Measurements from ENCODE around the gene PSMA1.
A peak's percentile ranks its signal among the peaks of the same experiment; 100 is the strongest.

PSMA1 gene

DNA sequence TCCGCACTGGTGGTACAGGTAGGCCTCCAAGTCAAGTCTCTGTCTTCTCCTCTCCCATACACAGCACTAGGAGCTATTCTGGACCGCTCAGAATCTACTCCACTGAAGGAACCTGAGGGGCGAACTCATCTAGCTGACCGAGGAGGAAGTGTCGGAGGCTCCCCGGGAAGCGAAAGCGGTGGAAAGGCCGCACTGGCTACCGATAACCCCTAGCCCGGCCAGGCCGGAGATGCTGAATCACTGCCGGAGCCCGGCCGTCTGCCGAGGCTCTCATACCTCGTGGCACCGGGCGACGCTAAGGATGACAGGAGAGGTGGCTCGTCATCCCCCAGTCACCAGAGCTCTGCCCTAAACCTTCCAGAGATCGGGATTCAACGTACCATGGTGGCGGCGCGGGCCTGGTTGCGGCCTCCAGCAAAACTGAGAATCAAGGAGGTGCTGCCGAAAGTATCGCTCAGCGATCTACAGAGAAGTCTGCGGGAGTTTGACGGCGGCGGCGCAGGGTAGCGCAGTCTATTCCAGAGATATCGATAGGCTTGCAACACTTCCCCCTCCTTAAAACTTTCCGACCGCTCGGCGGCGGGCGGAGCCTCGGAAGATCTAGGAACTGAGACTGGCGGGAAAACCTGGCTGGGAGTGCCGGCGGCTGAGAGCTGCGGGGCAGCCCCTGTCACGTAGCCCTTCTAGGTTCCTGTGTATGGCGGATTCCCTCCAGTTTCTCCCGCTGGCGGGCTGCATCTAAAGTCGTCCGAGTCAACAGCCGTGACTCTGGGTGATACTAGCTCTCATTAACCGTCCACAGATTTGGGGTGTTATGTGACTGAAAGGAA is at the start of gene PSMA1:
Gene PSMA1, minus strand, starts transcription at position 470 of the 830 bp plus-strand sequence. Its CDS starts 87 bp downstream, at position 383.
- peak; percentile 70 to 83 (median 71) for DNase-seq (ENCODE audit: low read depth in 3 of 3, low spot score in 1 of 3)

DNA sequence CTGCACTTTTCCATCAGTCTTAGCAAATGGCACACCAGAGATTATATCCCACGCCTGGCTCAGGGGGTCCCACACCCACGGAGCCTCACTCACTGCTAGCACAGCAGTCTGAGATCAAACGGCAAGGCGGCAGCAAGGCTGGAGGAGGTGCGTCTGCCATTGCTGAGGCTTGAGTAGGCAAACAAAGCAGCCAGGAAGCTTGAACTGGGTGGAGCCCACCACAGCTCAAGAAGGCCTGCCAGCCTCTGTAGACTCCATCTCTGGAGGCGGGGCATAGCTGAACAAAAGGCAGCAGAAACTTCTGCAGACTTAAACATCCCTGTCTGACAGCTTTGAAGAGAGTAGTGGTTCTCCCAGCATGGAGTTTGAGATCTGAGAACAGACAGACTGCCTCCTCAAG is 49.3 kb upstream of the PSMA1 start:
- DNase-seq (ENCODE audit: low read depth in 3 of 3, low spot score in 1 of 3), result peak in 1 of 3 donors; percentile 13

DNA sequence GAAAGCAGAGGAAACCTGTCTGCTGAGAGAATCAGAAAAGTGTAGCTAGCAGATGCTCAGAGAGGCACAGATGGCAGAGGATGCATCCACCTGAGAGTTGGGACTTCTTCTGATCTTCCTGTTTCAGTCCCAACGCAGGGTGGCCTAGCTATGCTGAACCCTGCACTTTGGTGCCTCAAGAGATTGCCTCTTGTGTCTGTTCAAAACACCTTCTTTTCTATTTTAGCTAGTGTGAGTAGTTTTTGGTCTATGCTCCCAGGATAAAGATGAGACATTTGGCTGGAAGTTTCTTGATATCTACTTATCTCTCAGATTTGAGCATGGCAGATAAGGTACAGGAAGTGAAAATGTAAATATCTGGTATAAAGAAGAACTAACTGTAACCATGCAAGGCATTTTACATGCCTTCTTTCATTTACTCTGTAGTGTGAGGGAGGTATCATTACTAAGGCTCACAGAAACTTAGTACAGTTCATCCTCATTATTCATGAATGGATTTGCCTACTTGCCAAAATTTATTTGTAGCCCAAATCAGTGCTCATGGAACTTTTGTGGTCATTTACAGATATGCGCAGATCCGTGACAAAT is 47.0 kb upstream of the PSMA1 start:
- no peak for DNase-seq (ENCODE audit: low read depth in 3 of 3, low spot score in 1 of 3)

- DNase-seq (ENCODE audit: low read depth in 3 of 3, low spot score in 1 of 3), result no peak
These were observed 46.3 kb upstream of the PSMA1 start for GRCh38 chr11:14566331-14567063.

- DNase-seq (ENCODE audit: low read depth in 3 of 3, low spot score in 1 of 3), result no peak
These were observed 45.7 kb upstream of the PSMA1 start for GRCh38 chr11:14565845-14566244.

DNA sequence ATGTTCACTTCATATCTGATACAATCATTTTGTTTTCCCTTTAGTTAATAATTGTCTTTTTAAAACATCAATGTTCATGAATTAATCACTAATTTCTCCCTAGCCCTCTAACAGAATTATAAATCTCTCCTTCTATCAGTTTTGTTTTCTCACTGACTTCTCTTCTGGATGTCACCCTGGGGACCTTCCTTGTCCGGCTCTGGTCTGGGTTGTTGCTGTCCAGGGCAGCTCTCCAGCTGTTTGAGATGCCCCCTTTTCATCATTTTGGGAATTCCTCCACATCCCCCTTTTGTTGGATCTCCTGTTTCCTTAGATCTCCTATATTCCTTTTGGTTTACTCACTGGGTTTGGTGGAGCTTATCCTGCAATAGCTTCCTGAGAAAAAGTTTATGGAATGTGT is 35.6 kb upstream of the PSMA1 start:
- DNase-seq (ENCODE audit: low read depth in 3 of 3, low spot score in 1 of 3), result no peak

DNA sequence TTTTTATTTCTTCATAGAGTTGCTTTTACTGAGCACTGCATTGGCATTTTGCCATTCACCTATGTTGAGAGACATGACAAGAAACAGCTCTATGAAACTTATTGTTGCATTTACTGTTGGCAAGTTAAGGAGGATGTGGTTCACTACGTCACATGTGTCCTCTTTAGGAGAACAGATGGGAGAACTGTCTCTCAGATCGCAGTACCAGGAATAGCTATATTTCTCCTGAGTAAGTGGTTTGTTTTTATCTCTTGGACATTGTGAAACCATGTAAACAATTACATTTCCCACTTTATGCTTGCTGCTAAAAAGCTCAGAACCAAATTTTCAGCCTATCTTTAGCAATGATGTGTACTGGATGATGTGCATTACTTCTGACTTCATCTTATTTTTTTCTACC is 34.8 kb upstream of the PSMA1 start:
- no peak for DNase-seq (ENCODE audit: low read depth in 3 of 3, low spot score in 1 of 3)

GRCh38 chr11:14552089-14552488 is 31.9 kb upstream of the PSMA1 start:
- no peak for DNase-seq (ENCODE audit: low read depth in 3 of 3, low spot score in 1 of 3)

DNA sequence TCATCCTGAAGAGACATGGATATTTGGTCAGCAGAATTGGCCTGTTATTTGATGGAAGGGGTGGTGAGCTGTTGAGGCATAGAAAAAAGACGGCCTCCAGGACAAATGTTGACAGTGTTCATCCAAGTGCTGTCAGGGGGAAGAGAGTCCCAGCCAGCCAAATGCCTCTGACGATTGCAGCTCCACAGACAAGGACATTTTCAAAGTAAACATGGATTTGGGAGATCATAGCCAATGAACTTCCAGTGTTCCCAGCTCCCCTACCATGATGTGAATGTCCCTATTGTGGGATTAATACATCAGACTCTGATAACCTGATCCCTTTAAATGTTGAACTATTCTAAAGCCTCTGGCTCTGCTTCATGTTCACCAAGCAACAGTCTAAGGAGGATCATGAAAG is 31.2 kb upstream of the PSMA1 start:
- no peak for DNase-seq (ENCODE audit: low read depth in 3 of 3, low spot score in 1 of 3)

GRCh38 chr11:14549891-14550290 is 29.7 kb upstream of the PSMA1 start:
- DNase-seq (ENCODE audit: low read depth in 3 of 3, low spot score in 1 of 3), result no peak

GRCh38 chr11:14547440-14547839 is 27.3 kb upstream of the PSMA1 start:
- DNase-seq (ENCODE audit: low read depth in 3 of 3, low spot score in 1 of 3), result no peak

GRCh38 chr11:14546672-14547071 is 26.5 kb upstream of the PSMA1 start:
- no peak for DNase-seq (ENCODE audit: low read depth in 3 of 3, low spot score in 1 of 3)

- no peak for DNase-seq (ENCODE audit: low read depth in 3 of 3, low spot score in 1 of 3)
These were observed 24.4 kb upstream of the PSMA1 start for GRCh38 chr11:14544611-14545010.

GRCh38 chr11:14543260-14543659 is 23.1 kb upstream of the PSMA1 start:
- no peak for DNase-seq (ENCODE audit: low read depth in 3 of 3, low spot score in 1 of 3)

DNA sequence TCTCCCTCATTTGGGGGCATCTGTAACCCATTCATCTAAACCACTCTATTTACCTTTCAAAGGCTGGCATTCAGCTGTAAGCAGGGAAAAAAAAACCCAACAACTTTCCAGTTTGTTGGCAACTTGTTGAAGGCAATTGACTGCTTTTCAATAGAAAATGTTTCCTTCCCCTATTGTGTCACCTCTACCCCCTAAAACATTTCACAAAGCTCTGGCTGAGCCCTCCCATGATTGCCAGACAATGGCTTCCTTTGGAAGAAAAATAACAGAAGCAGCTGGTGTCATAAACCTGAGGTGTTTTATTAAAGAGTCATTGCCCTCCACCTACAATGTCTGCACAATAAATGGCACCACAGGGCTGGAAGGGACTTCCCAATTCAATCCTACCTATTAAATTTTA is 22.1 kb upstream of the PSMA1 start:
- no peak for DNase-seq (ENCODE audit: low read depth in 3 of 3, low spot score in 1 of 3)

DNA sequence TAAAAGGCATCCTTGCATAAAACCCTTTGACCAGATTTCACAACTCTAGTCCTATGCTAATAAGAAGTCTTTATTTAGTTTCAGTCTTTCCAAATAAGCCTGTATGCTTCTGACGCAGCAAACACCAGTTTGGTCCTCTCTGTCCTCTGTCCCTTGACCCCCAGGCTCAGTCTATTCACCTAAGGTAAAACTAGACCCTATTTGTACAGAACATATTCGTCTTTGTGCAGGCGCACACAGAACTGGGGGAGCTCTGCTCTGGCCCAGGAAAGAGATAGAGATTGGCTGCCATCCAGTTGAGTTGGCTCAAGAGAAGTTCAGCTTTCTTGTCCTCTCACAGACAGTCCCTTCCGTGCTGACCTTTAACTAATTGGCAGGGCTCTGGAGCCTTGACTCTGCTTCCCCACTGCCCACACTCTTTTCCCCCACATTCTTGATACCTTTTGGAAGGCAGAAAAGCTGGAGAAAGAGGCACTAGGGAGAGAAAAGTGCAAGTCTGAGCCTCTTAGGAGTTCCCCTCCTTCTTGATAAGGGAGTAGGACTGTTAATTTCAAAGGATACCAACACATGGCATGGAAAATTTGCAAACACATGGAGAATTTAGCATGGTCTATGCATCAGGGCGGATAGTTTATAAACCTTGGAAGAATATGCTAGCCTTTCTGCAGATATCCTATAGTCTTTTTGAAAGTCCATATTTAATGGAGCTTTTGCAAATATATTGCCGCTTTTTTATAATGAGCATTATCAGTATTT is 21.2 kb upstream of the PSMA1 start:
- DNase-seq (ENCODE audit: low read depth in 3 of 3, low spot score in 1 of 3), result no peak

GRCh38 chr11:14539982-14540421 is 19.8 kb upstream of the PSMA1 start:
- no peak for DNase-seq (ENCODE audit: low read depth in 3 of 3, low spot score in 1 of 3)

DNA sequence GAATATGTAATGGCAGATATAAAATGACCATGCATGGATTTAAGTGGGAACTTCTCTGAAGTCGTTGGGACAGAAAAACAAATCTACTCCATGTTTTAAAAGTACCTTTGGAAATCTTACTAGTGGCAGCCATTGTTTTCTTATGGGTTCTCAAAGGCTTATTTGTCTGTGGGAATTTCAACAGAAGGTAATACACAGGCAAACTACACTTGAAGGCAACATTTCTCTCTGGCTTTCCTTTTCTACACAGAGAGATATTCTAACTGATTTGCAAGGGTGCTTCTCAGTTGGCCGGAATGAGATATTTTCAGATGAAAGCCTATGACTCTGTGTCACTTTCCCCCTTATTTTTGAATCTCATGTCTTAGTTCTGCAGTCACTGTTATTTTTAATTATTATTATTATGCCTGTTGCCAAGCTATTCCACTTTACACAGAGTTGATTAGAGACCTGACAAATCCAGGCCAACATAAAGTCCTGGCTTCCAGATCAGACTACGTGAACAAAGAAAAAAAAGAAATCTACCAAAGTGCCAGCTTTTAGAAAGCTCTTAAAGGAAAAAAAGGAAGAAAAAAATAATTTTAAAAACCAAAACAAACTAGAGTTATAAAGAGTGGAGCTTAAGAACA is 18.9 kb upstream of the PSMA1 start:
- no peak for DNase-seq (ENCODE audit: low read depth in 3 of 3, low spot score in 1 of 3)

- no peak for DNase-seq (ENCODE audit: low read depth in 3 of 3, low spot score in 1 of 3)
These were observed 18.2 kb upstream of the PSMA1 start for GRCh38 chr11:14538271-14538925.

DNA sequence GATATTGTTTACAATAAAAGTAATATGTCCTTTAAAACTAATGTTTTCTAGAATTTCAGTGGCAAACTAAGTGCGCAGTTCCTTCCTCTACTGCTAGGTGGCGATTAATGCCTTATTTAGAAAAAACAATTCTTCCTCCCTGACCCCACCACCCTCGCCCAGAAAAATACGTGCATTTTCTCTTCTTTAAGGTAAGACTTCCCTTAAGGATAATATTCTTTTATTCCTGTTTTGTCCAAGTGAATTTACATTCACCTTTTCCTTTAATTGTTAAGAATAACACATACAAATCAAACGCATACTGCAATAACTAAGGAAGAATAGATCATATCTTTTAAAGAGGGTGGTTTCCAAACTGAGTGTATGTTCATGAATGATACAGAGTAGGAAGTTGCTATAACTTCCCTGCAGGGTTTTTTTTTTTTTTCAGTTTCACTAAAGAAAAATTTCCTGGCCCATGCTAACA is 17.0 kb upstream of the PSMA1 start:
- DNase-seq (ENCODE audit: low read depth in 3 of 3, low spot score in 1 of 3), result no peak
